Inflammatory macrophage treated with lipopolysaccharide for 1 hour (primary cell): ENCODE data around the gene SLC16A14.
A peak's percentile ranks its signal among the peaks of the same experiment; 100 is the strongest.

ENCODE experiments used
- DNase-seq, 2 donors: peaks; one replicate each; pipeline ENCODE4 v3.0.0-alpha.2; 2020 to 2022

The SLC16A14 gene

DNA sequence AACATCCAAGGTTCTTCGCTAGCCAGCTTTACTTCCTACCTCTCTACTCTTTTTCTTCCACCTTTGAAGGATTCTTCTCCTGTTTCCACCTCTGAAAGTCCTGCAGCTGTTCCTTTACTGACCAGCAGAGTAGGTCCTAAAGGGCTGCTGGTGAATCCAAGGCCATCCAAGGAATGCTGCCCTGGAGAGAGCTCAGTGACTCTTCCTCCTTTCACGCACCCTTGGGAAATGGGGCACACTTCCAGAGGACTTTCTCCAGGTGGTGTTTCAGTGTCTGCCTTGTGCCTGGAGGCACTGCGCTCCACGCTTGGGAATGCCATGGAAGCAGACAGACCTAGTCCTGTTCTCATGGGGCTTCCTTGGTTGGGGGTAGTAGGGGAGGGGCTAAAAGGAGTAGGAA lies 45.4 kb downstream of the SLC16A14 start:
- DNase-seq = no peak

- no peak for DNase-seq
Measured at GRCh38 chr2:230019742-230020141, 49.0 kb downstream of the SLC16A14 start.

- DNase-seq = peak; percentile 55 to 71
Measured at GRCh38 chr2:230018153-230018552, 50.6 kb downstream of the SLC16A14 start.

DNA sequence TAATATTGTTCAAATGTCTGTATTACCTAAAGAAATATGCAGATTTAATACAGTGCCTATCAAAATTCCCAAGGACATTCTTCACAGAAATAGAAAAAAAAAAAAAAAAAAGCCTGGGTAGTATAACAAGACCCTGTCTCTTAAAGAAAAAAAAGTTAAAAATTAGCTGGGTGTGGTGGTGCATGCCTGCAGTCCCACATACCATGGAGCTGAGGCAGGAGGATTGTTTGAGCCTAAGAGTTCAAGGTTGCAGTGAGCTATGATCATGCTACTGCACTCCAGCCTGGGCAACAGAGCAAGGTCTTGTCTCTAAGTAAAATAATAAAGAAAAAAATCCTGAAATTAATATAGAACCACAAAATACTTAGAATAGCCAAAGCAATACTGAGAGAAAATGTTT lies 51.9 kb downstream of the SLC16A14 start:
- no peak for DNase-seq

DNA sequence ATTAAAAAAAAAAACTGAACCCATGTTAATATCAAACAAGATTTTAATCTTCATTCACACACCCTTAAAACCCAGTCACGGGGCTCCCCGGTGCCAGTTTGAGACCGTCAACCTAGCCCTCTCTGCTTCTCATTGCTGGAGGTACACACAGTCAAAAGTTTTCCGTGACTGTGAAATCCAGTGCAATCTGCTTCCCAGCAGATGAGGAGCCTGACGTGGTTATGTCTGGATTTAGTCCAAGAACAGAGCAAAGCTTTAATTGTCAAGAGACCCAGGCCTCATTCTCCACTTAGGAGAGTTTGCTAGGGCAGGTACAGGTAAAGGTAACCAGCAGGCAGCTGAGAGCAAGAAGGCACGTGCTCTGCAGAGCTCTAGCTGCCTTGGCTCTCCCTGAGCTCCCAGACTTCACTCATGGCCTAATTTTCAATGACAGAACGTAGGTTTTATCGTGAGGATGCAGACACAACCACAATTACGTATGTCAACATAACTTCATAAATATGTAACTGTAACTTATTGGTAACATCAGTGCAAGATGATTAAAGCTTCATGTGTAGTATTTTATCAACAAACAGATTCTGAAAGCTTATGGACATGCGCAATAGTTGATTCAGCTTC lies 56.3 kb downstream of the SLC16A14 start:
- no peak for DNase-seq

GRCh38 chr2:230011617-230012016 lies 57.1 kb downstream of the SLC16A14 start:
- no peak for DNase-seq

- no peak for DNase-seq
Measured at GRCh38 chr2:230010501-230010900, 58.2 kb downstream of the SLC16A14 start.

GRCh38 chr2:230008708-230009066 lies 60.0 kb downstream of the SLC16A14 start:
- DNase-seq = peak in 1 of 2 donors; percentile 6

- peak; percentile 56 to 93 for DNase-seq
Measured at GRCh38 chr2:230007931-230008707, 60.6 kb downstream of the SLC16A14 start.

GRCh38 chr2:230000118-230000841 lies 68.4 kb downstream of the SLC16A14 start:
- no peak for DNase-seq

GRCh38 chr2:229997565-229997964 lies 71.2 kb downstream of the SLC16A14 start:
- DNase-seq = no peak

DNA sequence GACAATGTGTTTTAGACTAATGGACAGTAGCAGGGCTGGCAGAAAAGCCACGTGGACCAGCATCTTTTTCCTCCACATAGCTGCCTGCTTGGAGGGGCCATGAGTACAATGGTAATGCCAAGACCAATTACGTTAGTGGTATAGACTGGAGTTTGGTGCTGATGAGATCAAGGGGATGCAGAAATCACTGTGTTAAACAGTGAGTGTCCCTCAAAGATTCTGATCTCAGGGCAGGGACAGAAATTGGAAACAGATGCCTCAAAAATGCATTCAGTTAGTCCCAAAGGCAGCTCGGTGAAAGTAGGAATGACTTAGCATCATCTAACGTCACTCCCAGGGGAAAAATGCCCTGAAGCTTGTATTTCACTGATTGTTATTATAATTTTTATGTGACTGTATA lies 72.4 kb downstream of the SLC16A14 start:
- DNase-seq = no peak

- peak; percentile 15 to 31 for DNase-seq
Measured at GRCh38 chr2:229993236-229993635, 75.5 kb downstream of the SLC16A14 start.
